NCI-H82 treated with DMSO at 0.1 percent for 48 hours (cell line): ENCODE data around the gene VRK1.

Source experiments
- DNase-seq: peaks from one replicate; lab custom pipeline; 2025; ENCODE audit not compliant: unreplicated experiment; lab: John Stamatoyannopoulos, UW

VRK1 gene

DNA sequence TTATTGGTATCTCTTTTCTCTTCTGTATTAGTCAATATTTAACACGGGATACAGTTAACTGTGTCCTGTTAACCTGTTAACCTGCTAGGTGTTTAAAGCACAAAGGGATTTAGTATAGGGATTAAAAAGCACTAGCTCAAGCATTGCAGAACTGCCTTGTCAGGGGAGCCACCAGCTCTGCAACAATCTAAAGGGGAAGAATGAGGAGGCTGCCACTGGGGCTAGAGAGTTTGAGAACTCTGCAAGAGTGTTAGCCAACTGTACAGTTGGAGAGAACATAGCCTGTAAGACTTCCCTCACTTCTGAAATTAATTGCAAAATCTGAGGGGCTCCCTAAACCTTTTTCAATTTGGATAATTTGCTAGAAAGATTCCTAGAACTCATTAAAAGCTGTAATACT is 6.5 kb upstream of the VRK1 start:
- no peak for DNase-seq

DNA sequence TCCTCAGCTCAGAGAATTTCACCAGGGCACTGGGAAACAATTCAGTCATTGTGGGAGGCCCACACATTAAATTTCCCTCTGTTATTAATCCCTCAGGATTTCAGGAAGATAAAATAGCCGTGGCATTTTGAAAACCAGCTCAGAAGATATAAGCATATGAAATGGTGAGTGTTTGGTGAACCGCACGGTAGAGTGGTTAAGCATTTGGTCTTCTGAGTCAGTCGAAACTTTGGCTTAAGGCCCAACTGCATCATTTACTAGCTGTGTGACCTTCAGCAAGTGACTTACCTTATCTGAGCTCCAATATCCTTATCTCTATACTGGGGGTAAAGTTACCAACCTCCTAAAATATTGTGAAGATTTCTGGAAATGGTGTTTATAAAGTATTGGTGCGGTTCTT is 5.2 kb upstream of the VRK1 start:
- DNase-seq: no peak

DNA sequence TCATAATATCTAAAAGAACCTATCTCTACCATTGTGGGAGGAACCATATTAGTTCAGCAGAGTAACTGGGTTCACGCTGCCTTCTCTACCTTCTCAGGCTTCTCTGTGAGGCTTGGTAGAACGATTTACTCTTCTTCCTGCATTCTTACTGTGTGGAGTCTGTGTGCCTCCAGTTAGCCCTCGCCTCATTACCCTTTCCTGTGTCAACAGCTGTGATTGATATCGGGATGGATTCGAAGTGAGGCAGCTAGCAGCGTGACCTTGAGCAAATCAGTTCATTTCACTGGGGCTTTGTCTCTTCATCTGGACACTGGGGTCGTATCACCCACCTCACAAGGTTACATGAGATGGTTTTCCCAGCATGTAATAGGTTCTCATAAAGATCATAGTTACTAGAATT is 4.6 kb upstream of the VRK1 start:
- no peak for DNase-seq

- DNase-seq: no peak
Observed at GRCh38 chr14:96793547-96793946, 3.6 kb upstream of the VRK1 start.

GRCh38 chr14:96795109-96795828 is 1.9 kb upstream of the VRK1 start:
- no peak for DNase-seq

DNA sequence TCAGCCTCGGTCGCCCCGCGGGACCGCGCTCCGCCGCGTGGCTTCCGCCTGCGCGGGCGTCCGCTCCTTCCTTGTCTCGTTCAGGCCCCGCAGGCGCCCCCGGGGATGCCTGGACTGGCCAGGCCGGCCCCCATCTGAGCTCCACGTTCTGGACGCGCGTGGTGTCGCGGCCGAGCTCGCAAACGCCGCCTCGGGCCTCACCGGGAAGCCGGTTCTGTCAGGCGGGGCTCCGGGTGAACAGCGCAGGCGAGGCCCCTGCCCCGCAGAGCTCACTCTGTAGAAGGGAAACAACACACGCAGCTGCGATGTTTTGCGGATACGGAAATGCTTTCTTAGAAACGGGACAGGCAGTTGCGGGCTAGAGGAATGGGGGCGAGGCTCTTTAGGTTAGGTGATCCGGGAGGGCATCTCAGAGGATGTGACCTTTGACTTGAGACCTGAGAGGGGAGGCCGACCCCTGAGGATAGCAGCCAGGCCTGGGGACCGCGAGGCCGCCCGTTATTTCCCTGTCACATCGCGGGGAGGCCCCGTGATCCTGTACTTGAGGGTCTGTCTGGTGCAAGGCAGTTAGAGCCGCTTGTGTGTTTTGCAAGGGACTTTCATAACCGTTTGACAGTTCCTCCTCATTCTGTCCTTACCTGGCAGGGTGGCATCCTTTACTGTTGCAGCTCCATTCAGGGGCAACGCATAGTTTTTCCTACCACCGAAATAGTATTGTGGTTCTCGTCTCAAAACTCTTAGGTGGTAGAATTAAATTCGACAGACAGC is 584 bp downstream of the VRK1 start:
- no peak for DNase-seq

- no peak for DNase-seq
Observed at GRCh38 chr14:96798956-96799355, 1.8 kb downstream of the VRK1 start.

DNA sequence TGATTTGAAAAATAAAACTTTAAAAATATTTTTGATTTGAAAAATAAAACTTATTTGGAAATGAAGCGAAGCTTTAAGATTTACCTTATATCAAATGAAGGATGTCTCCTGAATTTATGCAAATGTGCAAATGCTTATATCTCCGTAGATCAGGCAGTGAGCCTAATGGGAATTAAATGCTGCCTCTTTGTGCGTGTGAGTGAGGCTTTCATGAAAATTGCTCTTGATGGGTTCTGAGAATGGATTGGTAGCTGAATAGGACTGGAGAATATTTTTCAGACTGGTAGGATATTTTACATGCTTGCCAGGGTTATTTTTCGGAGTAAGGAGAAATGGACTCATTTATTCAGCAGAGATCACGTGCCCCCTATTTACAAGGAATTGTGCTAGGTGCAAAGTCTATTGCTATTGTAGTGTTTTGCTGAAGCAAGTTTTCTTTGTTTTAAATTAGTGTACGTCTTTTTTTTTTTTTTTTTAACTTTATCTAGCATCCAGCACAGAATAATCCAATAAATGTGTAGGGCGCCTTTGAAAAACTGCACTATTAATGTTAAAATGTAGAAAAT is 2.4 kb downstream of the VRK1 start:
- DNase-seq: peak; percentile 33

DNA sequence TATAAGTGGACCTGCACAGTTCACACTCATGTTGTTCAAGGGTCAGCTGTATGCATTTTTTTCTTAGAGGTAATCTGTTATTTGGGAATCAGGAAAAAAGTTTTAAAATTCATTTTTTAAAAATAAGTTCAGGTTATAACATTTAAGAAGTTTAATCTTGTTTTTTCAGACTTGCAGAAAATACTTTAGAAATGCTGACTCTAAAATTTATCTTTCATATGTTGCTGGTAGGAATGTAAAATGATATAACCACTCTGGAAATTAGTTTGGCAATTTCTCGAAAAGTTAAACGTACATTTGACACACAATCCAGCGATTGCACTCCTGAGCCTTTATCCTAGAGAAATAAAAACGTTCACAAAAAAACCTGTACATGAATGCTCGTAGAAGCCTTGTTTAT is 4.7 kb downstream of the VRK1 start:
- DNase-seq: no peak

DNA sequence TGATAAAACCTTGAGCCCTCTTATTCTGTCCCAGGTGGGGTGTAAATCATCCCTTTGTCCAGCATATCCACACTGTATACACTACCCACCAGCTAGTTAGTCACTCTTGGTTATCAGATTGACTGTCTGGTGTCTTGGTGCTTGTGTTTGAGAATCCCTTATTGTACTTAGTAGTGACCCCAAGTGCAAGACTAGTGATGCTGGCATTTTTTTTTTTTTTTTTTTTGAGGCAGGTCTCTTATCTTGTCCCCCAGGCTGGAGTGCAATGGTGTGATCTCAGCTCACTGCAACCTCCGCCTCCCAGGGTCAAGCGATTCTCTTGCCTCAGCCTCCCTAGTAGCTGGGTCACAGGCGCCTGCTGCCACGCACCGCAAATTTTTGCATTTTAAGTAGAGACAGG is 5.8 kb downstream of the VRK1 start:
- DNase-seq: no peak

DNA sequence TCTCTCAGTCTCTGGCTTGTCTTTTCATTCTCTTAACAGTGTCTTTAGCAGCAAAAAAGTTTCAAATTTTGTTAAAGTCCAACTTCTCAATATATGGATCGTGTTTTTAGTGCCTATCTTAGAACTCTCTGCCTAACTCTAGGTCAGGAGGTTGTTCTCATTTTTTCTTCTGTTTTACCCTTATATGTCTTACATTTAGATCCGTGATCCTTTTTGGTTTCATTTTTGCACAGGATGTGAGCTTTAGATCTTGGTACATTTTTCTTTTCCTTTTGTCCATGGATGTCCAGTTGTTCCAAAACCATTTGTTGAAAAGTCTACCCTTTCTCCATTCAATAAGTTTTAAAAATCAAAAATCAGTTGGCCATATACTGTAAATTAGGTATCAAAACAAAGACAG is 6.8 kb downstream of the VRK1 start:
- no peak for DNase-seq

DNA sequence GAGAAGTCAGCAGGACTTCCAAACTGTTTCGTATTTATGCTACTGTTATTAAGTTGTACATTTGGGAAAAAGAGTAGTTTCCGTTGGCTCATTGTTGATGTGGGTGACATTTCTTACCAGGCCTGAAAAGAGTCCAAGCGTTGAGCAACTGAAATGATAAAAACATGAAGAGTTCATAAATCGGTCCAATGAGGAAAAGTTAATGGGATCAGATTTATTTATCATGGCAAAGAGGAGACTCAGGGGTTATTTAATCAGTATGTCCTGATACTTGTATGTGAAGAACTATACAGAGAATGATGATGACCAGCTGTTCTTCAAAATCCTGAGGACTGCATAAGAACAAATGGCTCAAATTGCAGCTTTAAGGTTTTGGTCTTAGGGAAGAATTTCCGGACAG is 7.7 kb downstream of the VRK1 start:
- no peak for DNase-seq

GRCh38 chr14:96805956-96806355 is 8.8 kb downstream of the VRK1 start:
- no peak for DNase-seq

DNA sequence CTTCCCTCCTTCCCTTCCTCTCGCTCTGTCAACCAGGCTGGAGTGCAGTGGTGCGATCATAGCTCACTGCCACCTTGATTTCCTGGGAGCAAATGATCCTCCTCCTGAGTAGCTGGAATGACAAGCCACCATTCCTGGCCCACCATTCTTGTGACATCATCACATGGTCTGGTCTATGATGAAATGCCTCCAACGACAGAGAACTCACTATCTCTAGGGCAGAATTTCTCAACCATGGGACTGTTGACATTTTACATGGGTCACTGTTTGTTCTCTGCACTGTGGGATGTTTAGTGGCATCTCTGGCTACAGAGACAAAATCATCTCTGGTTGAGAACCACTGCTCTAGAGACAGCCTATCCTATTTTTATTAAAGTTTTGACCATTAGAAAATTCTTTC is 9.7 kb downstream of the VRK1 start:
- DNase-seq: no peak

GRCh38 chr14:96808619-96809406 is 11.6 kb downstream of the VRK1 start:
- no peak for DNase-seq

- DNase-seq: no peak
Observed at GRCh38 chr14:96811265-96811664, 14.1 kb downstream of the VRK1 start.

- DNase-seq: no peak
Observed at GRCh38 chr14:96811985-96812667, 14.9 kb downstream of the VRK1 start.

DNA sequence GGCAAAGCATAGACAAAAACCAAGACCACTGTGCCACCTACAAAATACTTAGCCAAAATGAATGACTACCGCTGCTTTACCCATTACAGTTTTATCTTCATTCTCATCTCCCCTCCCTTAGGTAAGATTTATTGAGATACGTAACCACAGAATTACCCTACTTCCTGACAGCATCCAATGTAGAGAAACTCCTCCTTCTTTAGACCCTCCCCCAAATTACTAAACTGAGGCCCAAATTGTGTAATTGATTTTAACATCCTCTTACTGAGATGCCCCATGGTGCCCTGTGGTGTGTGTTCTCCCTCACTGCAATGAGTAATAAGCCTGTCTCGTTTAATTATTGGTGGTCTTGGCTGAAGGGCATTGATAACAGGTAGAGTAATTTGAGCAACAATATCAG is 19.1 kb downstream of the VRK1 start:
- DNase-seq: no peak

DNA sequence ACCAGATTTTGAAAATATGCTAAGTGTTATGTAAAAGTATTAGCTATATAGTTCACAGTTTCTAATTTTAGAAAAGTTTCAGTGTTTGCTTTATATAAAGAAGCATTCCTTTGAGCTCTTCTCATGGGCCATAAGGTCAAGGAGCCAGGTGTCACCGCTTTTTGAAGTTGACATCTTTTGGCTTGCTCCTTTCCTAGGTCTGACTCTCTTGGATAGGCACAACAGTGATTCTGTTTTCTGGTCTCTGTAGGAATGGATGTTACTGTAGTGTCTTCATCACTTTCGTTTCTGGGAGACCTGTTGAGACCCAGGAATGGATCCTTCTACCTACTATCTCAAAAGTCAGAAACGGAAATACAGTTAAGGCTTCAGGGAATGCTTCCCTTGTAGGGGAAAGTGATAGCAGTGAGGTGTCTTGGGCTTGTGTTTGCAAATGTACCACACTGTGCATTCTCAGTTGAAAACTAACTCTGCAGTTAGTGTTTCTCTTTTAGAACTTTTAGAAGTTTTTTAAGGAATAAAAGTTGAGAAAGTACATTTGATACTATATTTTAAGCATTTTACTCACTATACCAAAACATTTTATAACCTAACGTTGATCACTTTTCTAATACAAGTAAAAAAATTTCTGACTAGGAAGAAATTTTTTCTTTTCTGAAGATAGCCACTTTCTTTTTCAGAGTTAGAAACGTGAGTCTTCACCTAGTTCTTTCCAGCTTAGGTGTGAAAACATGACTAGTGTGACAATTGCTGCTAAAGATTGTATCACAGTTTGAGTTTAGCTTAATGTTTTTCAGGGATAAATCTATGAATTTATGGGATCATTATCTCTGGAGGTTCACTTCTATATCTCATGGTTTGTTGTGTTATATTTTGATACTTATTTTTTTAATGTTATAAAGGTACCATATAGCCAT is 20.8 kb downstream of the VRK1 start:
- no peak for DNase-seq

DNA sequence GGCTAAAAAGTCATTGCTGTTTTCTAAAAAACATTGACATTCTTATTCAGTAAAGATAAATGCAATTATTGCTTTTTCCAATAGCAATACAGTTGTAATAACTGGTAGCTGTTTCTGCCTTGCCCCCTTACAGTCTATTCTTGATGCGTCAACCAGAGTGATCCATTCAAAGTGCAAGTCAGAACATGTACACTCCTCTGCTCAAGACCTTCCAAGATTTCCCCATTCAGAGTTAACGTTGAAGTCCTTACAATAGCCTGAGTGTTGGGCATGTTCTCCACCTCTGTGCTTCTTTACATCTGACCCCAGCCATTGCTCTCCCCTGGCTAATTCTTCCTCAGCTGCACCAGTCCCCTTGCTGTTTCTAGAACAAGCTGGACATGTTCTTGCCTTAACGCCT is 24.3 kb downstream of the VRK1 start:
- no peak for DNase-seq
